HG03565 (cell line): ENCODE data around the gene VGLL4.
"Not testable (repeated sequence)": the region's sequence is repeated elsewhere in the genome, so short reads cannot be mapped to it uniquely, and the experiment has no call there.

ENCODE experiments used
- ATAC-seq: cut with Tn5 transposase; IDR thresholded peaks from one replicate; pipeline ENCODE4 v1.9.1; 2021; ENCODE audit warnings: mild to moderate bottlenecking, moderate library complexity; ENCODE audit not compliant: unreplicated experiment

The VGLL4 gene

GRCh38 chr3:11588755-11589154, 55.0 kb downstream of the VGLL4 start:
- no peak for ATAC-seq

GRCh38 chr3:11588338-11588737, 55.4 kb downstream of the VGLL4 start:
- no peak for ATAC-seq

GRCh38 chr3:11587766-11588165, 55.9 kb downstream of the VGLL4 start:
- no peak for ATAC-seq

GRCh38 chr3:11584570-11584969, 59.1 kb downstream of the VGLL4 start:
- no peak for ATAC-seq

GRCh38 chr3:11583638-11584046, 60.1 kb downstream of the VGLL4 start:
- no peak for ATAC-seq

GRCh38 chr3:11583235-11583634, 60.5 kb downstream of the VGLL4 start:
- ATAC-seq: no peak

GRCh38 chr3:11582191-11582968, 61.3 kb downstream of the VGLL4 start:
- ATAC-seq: no peak

- no peak for ATAC-seq
These were observed 62.2 kb downstream of the VGLL4 start for GRCh38 chr3:11581237-11582190.

GRCh38 chr3:11580645-11581044, 63.1 kb downstream of the VGLL4 start:
- ATAC-seq: no peak

- no peak for ATAC-seq
These were observed 65.5 kb downstream of the VGLL4 start for GRCh38 chr3:11578169-11578568.

GRCh38 chr3:11576453-11576852, 67.3 kb downstream of the VGLL4 start:
- ATAC-seq: no peak

- ATAC-seq: no peak
These were observed 68.0 kb downstream of the VGLL4 start for GRCh38 chr3:11575677-11576076.

- no peak for ATAC-seq
These were observed 68.6 kb downstream of the VGLL4 start for GRCh38 chr3:11574981-11575669.

- ATAC-seq: not testable (repeated sequence)
These were observed 71.1 kb downstream of the VGLL4 start for GRCh38 chr3:11572660-11573059.

- no peak for ATAC-seq
These were observed 72.8 kb downstream of the VGLL4 start for GRCh38 chr3:11570789-11571495.

GRCh38 chr3:11570251-11570650, 73.5 kb downstream of the VGLL4 start:
- no peak for ATAC-seq

GRCh38 chr3:11569156-11569741, 74.5 kb downstream of the VGLL4 start:
- no peak for ATAC-seq

- ATAC-seq: no peak
These were observed 75.1 kb downstream of the VGLL4 start for GRCh38 chr3:11568503-11569155.

- no peak for ATAC-seq
These were observed 75.9 kb downstream of the VGLL4 start for GRCh38 chr3:11567516-11568467.
